Cerebellar nuclear complex (tissue), 1 donor: ENCODE data around the gene LAMB2.

Source experiments
- DNase-seq, 2 experiments: peaks; one replicate each; lab custom pipeline; 2025; lab: John Stamatoyannopoulos, UW

LAMB2 gene

DNA sequence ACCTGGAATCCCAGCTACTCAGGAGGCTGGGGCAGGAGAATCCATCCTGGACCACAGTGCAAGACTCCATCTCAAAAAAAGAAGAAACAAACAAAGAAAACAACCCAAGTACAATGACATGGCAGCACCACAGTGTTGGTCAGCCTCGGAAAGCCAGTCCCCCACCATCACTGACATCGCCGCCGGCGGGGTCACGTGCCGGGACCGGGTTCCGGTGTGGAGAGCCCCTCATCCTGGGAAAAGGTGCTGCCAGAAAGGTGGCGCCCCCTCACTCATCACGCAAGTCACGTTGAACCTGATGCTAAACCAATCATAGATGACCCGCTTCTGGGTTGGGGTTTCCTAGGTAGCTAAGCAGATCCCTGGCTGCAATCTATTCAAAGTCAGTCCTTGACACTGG lies 56.7 kb downstream of the LAMB2 start:
- DNase-seq, result no peak
